BLaER1 treated with 17β-estradiol and CSF1 and Interleukin-3, amounts not matched to agents 10 nM and 100 nM (cell line): ENCODE measurements around the gene COL25A1.

Source experiments
- H3K27ac ChIP-seq, 11 experiments: shearing (Covaris generic); formaldehyde crosslinking; 2 replicates each; pipeline ENCODE4 v1.8.1; 2022
- H3K27me3 ChIP-seq, 11 experiments: shearing (Covaris generic); formaldehyde crosslinking; 2 replicates each; pipeline ENCODE4 v1.8.1; 2022
- H3K36me3 ChIP-seq, 11 experiments: shearing (Covaris generic); formaldehyde crosslinking; 2 replicates each; pipeline ENCODE4 v1.8.1; 2022
- H3K4me1 ChIP-seq, 10 experiments: shearing (Covaris generic); formaldehyde crosslinking; 2 replicates each; pipeline ENCODE4 v1.8.1; 2022
- H3K4me2 ChIP-seq, 11 experiments: shearing (Covaris generic); formaldehyde crosslinking; 2 replicates each; pipeline ENCODE4 v1.8.1; 2022
- H3K4me3 ChIP-seq, 10 experiments: shearing (Covaris generic); formaldehyde crosslinking; 2 replicates each; pipeline ENCODE4 v1.8.1; 2022
- H3K9ac ChIP-seq, 11 experiments: shearing (Covaris generic); formaldehyde crosslinking; 2 replicates each; pipeline ENCODE4 v1.8.1; 2022
- H3K9me3 ChIP-seq, 11 experiments: shearing (Covaris generic); formaldehyde crosslinking; replicated peaks in 1 of 11; 2 replicates each; pipeline ENCODE4 v1.8.1; 2022
- H4K20me1 ChIP-seq, 11 experiments: shearing (Covaris generic); formaldehyde crosslinking; 2 replicates each; pipeline ENCODE4 v1.8.1; 2022
- Cebpa-rat ChIP-seq, 11 experiments: shearing (Covaris generic); IDR thresholded peaks; 2 replicates each; pipeline ENCODE4 v1.8.1; 2022

COL25A1 gene

DNA sequence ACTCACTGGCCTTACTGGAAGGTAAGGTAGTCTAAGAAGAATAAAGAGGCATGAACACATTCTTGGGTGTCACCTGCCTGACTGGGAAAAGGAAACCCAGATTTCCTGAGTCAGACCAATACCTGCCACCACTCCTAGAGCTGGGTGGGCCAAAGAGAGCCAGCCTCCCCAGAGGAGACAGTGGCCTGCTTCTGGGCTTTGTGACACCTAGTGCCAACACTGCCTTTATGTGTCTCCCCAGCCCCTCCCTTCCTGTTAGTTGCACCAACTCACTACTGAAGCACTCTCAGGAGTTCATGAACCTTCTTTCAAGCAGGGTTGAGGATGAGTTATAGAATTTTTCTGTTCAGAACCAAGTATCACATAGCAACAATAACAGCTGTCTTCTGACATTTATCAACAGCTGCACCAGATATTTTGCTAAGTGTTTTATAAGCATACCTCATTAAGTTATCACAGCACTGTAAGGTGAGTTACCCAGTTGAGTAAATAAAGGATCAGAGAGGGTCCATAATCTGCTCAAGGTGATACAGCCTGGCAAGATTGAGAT, 462.0 kb downstream of the COL25A1 start:
- Histone ChIP-seq H3K4me2 (no peak overlapping the region), H3K4me1 (peaks cover 0 to 4% (median 0%) of the 10 kb centered on the region in 10 experiments; a peak in 1 of 20 replicates), H3K9me3 (no peaks in the 10 kb centered on the region), H3K9ac (no peak overlapping the region), H3K36me3 (no peaks in the 10 kb centered on the region), H3K27ac (no peak overlapping the region), H3K4me3 (no peak overlapping the region), H4K20me1 (no peaks in the 10 kb centered on the region), H3K27me3 (no peaks in the 10 kb centered on the region)
- TF ChIP-seq Cebpa-rat (IDR thresholded peaks at IDR 0.05), result no peak

DNA sequence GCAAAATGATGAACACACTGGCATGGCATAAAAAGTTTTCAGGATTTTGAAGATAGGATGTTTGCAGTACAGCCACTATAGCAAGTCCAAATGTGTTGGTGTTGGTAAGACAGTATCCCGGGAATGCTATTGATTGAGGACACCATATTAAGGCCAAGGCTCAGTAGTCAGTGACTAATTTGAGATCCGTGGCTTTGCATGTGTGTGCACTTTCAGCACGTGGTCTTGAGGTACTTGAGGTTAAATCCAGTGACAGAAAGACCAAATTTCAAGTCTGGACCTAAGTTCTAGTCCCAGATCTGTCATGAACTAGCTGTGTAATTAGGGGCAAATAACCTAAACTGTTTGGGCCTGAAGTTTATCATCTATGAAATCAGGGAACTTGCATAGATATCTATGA, 463.1 kb downstream of the COL25A1 start:
- no peak overlapping the region for H3K27ac ChIP-seq
- no peak overlapping the region for H3K9ac ChIP-seq
- no peaks in the 10 kb centered on the region for H3K36me3 ChIP-seq

DNA sequence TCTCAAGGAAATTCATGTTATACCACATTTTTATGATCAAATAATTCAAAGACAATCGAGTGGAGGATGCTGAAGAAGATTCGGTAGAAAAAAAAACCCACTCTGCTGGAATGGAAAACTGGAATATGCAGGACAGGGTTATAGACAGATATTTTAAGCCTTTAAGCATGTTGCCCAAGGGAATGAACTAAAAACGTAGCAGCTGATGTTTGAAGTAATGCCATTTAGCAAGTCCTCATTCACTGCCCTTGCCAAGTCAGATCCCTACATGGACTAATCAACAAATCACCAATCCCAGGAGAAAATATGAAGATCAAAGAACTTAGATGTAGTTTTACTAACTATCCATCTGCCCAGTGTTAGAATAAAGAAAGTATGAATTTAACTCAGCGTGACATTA, 464.0 kb downstream of the COL25A1 start:
- Histone ChIP-seq H4K20me1 (no peaks in the 10 kb centered on the region), H3K27me3 (no peaks in the 10 kb centered on the region), H3K27ac (no peak overlapping the region), H3K4me3 (no peak overlapping the region), H3K9ac (no peak overlapping the region), H3K4me1 (peaks cover 0 to 4% (median 0%) of the 10 kb centered on the region in 10 experiments; a peak in 1 of 20 replicates), H3K36me3 (no peaks in the 10 kb centered on the region), H3K9me3 (no peaks in the 10 kb centered on the region), H3K4me2 (no peak overlapping the region)
- TF ChIP-seq Cebpa-rat (IDR thresholded peaks at IDR 0.05), result no peak

More for the DNA sequence above, 463.1 kb downstream of the COL25A1 start:
- H4K20me1 ChIP-seq, result no peaks in the 10 kb centered on the region
- H3K4me1 ChIP-seq, result peaks cover 0 to 4% (median 0%) of the 10 kb centered on the region in 10 experiments; a peak in 1 of 20 replicates
- TF ChIP-seq Cebpa-rat (IDR thresholded peaks at IDR 0.05), result no peak
- H3K9me3 ChIP-seq, result no peaks in the 10 kb centered on the region
- no peak overlapping the region for H3K4me3 ChIP-seq
- no peak overlapping the region for H3K4me2 ChIP-seq
- no peaks in the 10 kb centered on the region for H3K27me3 ChIP-seq

DNA sequence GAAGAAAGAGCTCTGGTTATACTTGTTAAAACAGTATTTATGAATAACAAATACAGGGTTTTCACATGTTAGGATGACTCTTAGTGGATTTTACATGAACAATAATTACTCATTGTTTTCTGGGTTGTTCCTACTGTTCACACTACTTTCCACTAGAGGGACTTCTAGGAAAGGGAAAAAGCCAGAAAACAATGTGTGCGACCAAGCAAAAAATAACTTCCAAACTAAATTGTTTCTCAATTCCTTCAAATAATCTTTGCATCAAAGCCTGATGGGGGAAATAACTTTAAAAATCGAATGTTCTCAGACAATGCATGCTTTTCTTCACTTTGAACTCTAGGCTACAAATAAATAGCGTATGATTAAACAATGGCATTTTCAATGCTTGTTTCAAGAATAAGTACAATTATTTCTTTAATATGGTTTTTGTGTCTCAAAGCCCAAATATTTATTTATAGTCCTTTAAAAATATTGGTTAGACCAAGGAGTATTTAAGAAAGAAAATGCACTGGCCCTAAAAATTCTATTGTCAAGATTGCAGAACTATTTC, 467.5 kb downstream of the COL25A1 start:
- no peak overlapping the region for H3K9ac ChIP-seq
- no peaks in the 10 kb centered on the region for H3K27me3 ChIP-seq
- TF ChIP-seq Cebpa-rat (IDR thresholded peaks at IDR 0.05), result no peak
- H3K4me2 ChIP-seq, result no peak overlapping the region
- H3K27ac ChIP-seq, result no peak overlapping the region
- no peak overlapping the region for H3K4me3 ChIP-seq
- peaks cover 0 to 4% (median 0%) of the 10 kb centered on the region in 10 experiments; a peak in 1 of 20 replicates for H3K4me1 ChIP-seq
- H3K9me3 ChIP-seq, result no peaks in the 10 kb centered on the region
- no peaks in the 10 kb centered on the region for H3K36me3 ChIP-seq
- H4K20me1 ChIP-seq, result no peaks in the 10 kb centered on the region

DNA sequence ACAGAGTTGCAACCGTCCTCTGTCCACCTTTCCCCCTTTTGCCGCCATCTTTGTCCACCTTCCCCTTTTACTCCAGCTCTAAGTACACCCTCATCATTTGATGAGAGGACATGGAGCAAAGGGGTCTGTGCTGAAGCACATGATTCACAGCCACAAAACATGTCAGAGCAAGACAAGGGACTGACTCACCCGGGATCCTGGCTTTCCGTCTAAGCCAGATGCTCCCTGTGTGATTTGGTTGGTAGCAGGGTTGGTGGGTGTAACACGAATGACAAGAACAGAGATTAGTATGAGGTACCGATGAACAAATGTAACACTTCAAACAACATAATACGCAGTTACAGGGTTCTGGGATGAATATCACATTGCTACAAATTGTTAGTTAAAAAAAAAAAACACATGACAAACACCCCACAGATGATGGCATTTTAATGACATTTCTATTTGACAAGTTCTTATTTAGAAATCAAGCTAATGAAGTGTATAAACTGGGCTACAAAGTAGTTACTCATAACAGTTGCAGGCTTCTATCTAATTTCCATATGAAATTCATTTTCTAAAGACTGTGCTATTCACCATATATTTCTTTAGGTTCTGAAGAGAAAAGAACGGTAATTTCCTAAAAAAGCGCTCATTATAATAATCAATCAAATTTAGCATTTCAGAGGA, 468.2 kb downstream of the COL25A1 start:
- H3K4me2 ChIP-seq, result no peak overlapping the region
- no peaks in the 10 kb centered on the region for H3K27me3 ChIP-seq
- no peak overlapping the region for H3K9ac ChIP-seq
- H3K27ac ChIP-seq, result no peak overlapping the region
- H3K4me3 ChIP-seq, result no peak overlapping the region
- no peak for TF ChIP-seq Cebpa-rat (IDR thresholded peaks at IDR 0.05)
- no peaks in the 10 kb centered on the region for H3K36me3 ChIP-seq
- peaks cover 0 to 4% (median 0%) of the 10 kb centered on the region in 10 experiments; a peak in 1 of 20 replicates for H3K4me1 ChIP-seq
- H4K20me1 ChIP-seq, result no peaks in the 10 kb centered on the region
- H3K9me3 ChIP-seq, result no peaks in the 10 kb centered on the region

DNA sequence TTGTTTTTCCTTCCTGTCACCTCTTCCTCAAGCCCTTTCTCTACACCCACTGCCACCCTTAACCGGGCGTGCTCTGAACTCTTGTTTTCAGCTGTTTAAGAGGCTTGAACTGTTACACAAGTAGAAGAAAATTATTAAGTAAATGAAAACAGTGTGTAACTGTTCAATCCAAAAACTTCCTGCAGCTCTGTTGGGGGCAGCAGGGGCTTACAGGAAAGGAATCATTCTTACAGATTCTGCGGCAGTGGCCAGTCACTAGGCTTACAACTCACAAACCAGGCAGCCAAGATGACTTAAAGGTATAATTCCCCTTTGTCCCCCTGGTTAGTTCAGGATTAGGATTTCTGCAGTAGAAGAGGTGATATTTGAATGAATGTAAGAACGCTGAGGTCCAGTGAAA, 469.4 kb downstream of the COL25A1 start:
- Histone ChIP-seq H3K27me3 (no peaks in the 10 kb centered on the region), H3K4me3 (no peak overlapping the region), H3K4me2 (no peak overlapping the region), H3K36me3 (no peaks in the 10 kb centered on the region), H4K20me1 (no peaks in the 10 kb centered on the region), H3K9me3 (no peaks in the 10 kb centered on the region), H3K9ac (no peak overlapping the region), H3K4me1 (peaks cover 0 to 4% (median 0%) of the 10 kb centered on the region in 10 experiments; a peak in 1 of 20 replicates), H3K27ac (no peak overlapping the region)
- TF ChIP-seq Cebpa-rat (IDR thresholded peaks at IDR 0.05), result no peak

DNA sequence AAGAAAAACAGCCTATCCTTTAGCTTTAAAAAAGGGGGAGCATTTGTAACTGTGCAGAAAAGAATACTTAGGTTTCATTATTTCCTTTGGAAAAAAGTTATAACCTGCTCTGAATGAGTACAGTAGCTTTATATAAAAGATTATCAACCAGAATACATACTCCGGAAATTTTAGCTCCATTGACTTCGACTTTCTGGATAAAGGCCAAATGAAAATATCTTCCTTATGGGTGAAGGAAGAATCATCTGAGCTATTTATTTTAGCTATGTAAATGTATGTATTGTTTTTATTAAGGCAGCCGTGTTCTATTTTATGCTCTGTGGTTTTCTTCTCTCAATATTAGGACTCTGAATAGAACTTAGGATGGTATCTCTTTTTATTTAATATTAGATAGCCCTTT, 470.6 kb downstream of the COL25A1 start:
- Histone ChIP-seq H3K4me1 (no peaks in the 10 kb centered on the region), H3K36me3 (no peaks in the 10 kb centered on the region), H3K27me3 (no peaks in the 10 kb centered on the region), H4K20me1 (no peaks in the 10 kb centered on the region), H3K9me3 (no peaks in the 10 kb centered on the region), H3K27ac (no peak overlapping the region), H3K4me3 (no peak overlapping the region), H3K9ac (no peak overlapping the region), H3K4me2 (no peak overlapping the region)
- no peak for TF ChIP-seq Cebpa-rat (IDR thresholded peaks at IDR 0.05)

DNA sequence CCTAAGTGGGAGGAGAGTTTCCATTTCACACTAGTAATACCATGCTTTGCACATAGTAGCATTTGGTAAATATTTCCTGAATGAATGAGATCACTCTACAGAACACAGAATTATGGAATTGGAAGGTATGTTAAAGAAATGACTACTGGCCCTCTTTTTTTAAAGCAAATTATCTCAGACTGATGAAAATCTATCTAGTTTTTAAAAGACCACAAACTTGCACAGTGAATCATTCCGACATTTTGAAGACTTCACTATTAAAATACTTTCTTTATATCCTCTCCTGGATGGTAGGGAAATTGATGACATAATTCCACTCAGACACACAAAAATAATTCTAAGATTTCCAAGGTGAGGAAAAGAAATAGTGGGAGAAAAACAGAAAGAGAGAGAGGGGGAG, 471.2 kb downstream of the COL25A1 start:
- Histone ChIP-seq H3K9me3 (no peaks in the 10 kb centered on the region), H3K27me3 (no peaks in the 10 kb centered on the region), H4K20me1 (no peaks in the 10 kb centered on the region), H3K27ac (no peak overlapping the region), H3K9ac (no peak overlapping the region), H3K36me3 (no peaks in the 10 kb centered on the region), H3K4me3 (no peak overlapping the region), H3K4me1 (no peaks in the 10 kb centered on the region), H3K4me2 (no peak overlapping the region)
- TF ChIP-seq Cebpa-rat (IDR thresholded peaks at IDR 0.05), result no peak

DNA sequence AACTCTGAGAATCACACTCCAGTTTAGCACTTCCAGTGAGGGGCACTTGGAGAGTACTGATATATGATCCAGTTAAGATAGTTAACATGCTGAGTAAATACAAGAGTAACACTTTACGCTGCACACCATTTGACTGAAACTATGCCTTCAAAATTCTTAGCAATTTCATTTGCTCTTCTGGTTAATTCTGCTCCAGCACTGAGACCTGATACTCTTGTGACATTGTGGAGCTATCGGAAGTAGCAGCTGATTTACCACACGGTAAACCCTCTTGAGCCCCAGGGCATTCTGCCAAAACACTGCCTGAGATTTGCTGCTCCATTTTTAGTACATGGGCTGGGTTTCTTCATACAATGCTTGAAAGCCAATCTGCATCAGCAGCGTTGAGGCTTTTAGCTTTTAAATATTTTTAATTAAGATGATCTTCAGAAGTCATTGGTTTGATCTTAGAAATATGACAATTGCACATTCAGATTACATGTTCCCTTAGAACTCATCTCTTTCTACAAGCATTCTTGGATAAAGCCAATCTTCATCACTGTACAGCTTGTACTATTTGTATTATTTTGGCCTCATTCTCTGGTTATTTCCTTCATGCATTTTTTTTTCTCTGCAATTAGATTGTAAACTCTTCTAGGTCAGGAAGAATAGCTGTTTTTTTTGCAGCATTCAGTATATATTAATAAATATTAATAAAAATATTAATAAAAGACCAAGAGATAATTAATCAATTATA, 471.8 kb downstream of the COL25A1 start:
- Histone ChIP-seq H3K9ac (no peak overlapping the region), H3K4me2 (no peak overlapping the region), H3K9me3 (no peaks in the 10 kb centered on the region), H3K4me3 (no peak overlapping the region), H3K4me1 (no peaks in the 10 kb centered on the region), H3K36me3 (no peaks in the 10 kb centered on the region), H3K27ac (no peak overlapping the region), H4K20me1 (no peaks in the 10 kb centered on the region), H3K27me3 (no peaks in the 10 kb centered on the region)
- TF ChIP-seq Cebpa-rat (IDR thresholded peaks at IDR 0.05), result no peak
